HCT116 (cell line): ENCODE measurements around the gene WSCD2. TPM values are rescaled to one million over a fixed set of nuclear protein-coding genes. Genes with fewer than 3 reads are reported as not detected.

Experiments used
- ATAC-seq: fragments of 200-7000 bp; cut with Tn5 transposase; 2 replicates; pipeline ENCODE4 v1.9.1; 2020; ENCODE audit warnings: mild to moderate bottlenecking, moderate library complexity
- BruUV-seq: library from RNA; stranded (reverse); fragments of 400-500 nt; replicated peaks from 2 replicates; lab custom pipeline; 2021; lab: Mats Ljungman, UMichigan
- CTCF ChIA-PET: fragments of 300-600 bp; sonication (Branson Sonifier 250); formaldehyde crosslinking; loops from one replicate; lab custom pipeline; 2021; ENCODE audit warnings: antibody characterized with exemption; lab: Charles Lee
- POLR2A ChIA-PET: fragments of 300-600, 350-600 bp; sonication (Branson Sonifier 250); formaldehyde crosslinking; loops from one replicate; lab custom pipeline; 2021; ENCODE audit warnings: antibody characterized with exemption; lab: Charles Lee
- RAD21 ChIA-PET, 2 experiments: fragments of 300-600 bp; sonication (Branson Sonifier 250); formaldehyde crosslinking; loops; one replicate each; lab custom pipeline; 2023; ENCODE audit warnings: low total read pairs in 2 of 2; ENCODE audit not compliant: uncharacterized antibody in 2 of 2, unreplicated experiment in 2 of 2, low non-redundant PET in 1 of 2; lab: Charles Lee
- DNase-seq: peaks from one replicate; pipeline ENCODE4 v3.0.0-alpha.2; 2010; ENCODE audit warnings: low read depth, low spot score
- H2AFZ ChIP-seq: fragments of 200-600 bp; shearing (Covaris generic), sonication (generic); 2 replicates; pipeline ENCODE4 v1.6.1; 2017; ENCODE audit warnings: low read depth, mixed run types, mixed read lengths, antibody characterized with exemption, low read length; ENCODE audit not compliant: poor library complexity, severe bottlenecking
- H3K27ac ChIP-seq: 2 replicates; pipeline ENCODE4 v1.5.1; 2012; ENCODE audit warnings: low read depth, low read length
- H3K27me3 ChIP-seq: fragments of 200-600 bp; sonication (generic); 2 replicates; pipeline ENCODE4 v1.6.1; 2016; ENCODE audit warnings: mixed run types, low read length, mixed read lengths; ENCODE audit not compliant: insufficient read depth
- H3K36me3 ChIP-seq, 2 experiments: fragments of 200-500 bp in 1 of 2; fragments of 200-600 bp in 1 of 2; sonication (Bioruptor generic) in 1 of 2; sonication (generic) in 1 of 2; 2 replicates each; pipeline versions ENCODE4 v1.5.1 to v1.6.1; 2014 to 2016; ENCODE audit warnings: low read length in 2 of 2, inconsistent platforms in 1 of 2, mixed read lengths in 1 of 2, mixed run types in 1 of 2; ENCODE audit not compliant: insufficient read depth in 2 of 2, control insufficient read depth in 1 of 2
- H3K4me1 ChIP-seq, 2 experiments: fragments of 200-600 bp in 1 of 2; sonication (generic) in 1 of 2; 2 replicates each; pipeline versions ENCODE4 v1.5.1 to v1.6.1; 2012 to 2017; ENCODE audit warnings: low read length in 2 of 2, inconsistent platforms in 1 of 2, mild to moderate bottlenecking in 1 of 2, mixed read lengths in 1 of 2, mixed run types in 1 of 2, moderate library complexity in 1 of 2; ENCODE audit not compliant: insufficient read depth in 2 of 2, control insufficient read depth in 1 of 2
- H3K4me2 ChIP-seq: fragments of 200-600 bp; sonication (generic); 2 replicates; pipeline ENCODE4 v1.6.1; 2017; ENCODE audit warnings: mixed run types, low read length, mixed read lengths
- H3K4me3 ChIP-seq, 2 experiments: fragments of 200-600 bp in 1 of 2; sonication (generic) in 1 of 2; replicated peaks in 1 of 2; 2 replicates each; pipeline ENCODE4 v1.5.1; 2011 to 2016; ENCODE audit warnings: low read length in 2 of 2, control low read depth in 1 of 2, low read depth in 1 of 2, mild to moderate bottlenecking in 1 of 2, mixed read lengths in 1 of 2, mixed run types in 1 of 2
- H3K79me2 ChIP-seq: fragments of 200-600 bp; sonication (generic); 2 replicates; pipeline ENCODE4 v1.6.1; 2017; ENCODE audit warnings: mild to moderate bottlenecking, mixed run types, low read length, moderate library complexity, mixed read lengths; ENCODE audit not compliant: insufficient read depth
- H3K9ac ChIP-seq: fragments of 200-600 bp; sonication (generic); 2 replicates; pipeline ENCODE4 v1.6.1; 2016; ENCODE audit warnings: low read length, mixed read lengths
- H3K9me2 ChIP-seq: fragments of 200-600 bp; sonication (generic), shearing (Covaris generic); 2 replicates; pipeline ENCODE4 v1.6.1; 2017; ENCODE audit warnings: mixed run types, mild to moderate bottlenecking, moderate library complexity; ENCODE audit not compliant: insufficient read depth
- H3K9me3 ChIP-seq, 2 experiments: fragments of 200-500 bp in 1 of 2; fragments of 200-600 bp in 1 of 2; sonication (Bioruptor generic) in 1 of 2; sonication (generic) in 1 of 2; 2 replicates each; pipeline ENCODE4 v1.6.1; 2014 to 2017; ENCODE audit warnings: low read length in 2 of 2, mixed read lengths in 2 of 2, inconsistent platforms in 1 of 2, low read depth in 1 of 2, mild to moderate bottlenecking in 1 of 2, mixed run types in 1 of 2, moderate library complexity in 1 of 2; ENCODE audit not compliant: control insufficient read depth in 1 of 2, insufficient read depth in 1 of 2
- H4K20me1 ChIP-seq: fragments of 200-600 bp; sonication (generic), shearing (Covaris generic); 2 replicates; pipeline ENCODE4 v1.6.1; 2017; ENCODE audit warnings: mixed run types, mild to moderate bottlenecking, moderate library complexity; ENCODE audit not compliant: insufficient read depth
- CBX3 ChIP-seq: IDR thresholded peaks from 2 replicates; pipeline ENCODE4 v1.6.1; 2012; ENCODE audit warnings: low read depth
- EGR1 ChIP-seq: IDR thresholded peaks from 2 replicates; pipeline ENCODE4 v1.6.1; 2012; ENCODE audit warnings: low read depth
- FOSL1 ChIP-seq: IDR thresholded peaks from 2 replicates; pipeline ENCODE4 v1.6.1; 2012; ENCODE audit warnings: low read depth
- POLR2A ChIP-seq: IDR thresholded peaks from 2 replicates; pipeline ENCODE4 v1.7.0; 2011; ENCODE audit warnings: borderline replicate concordance; ENCODE audit not compliant: insufficient read depth, insufficient read length; ENCODE audit errors: extremely low read depth
- RAD21 ChIP-seq: IDR thresholded peaks from 2 replicates; pipeline ENCODE4 v1.6.1; 2012; ENCODE audit warnings: low read depth, mild to moderate bottlenecking
- SIN3A ChIP-seq: IDR thresholded peaks from 2 replicates; pipeline ENCODE4 v1.6.1; 2012; ENCODE audit warnings: low read depth
- YY1 ChIP-seq: IDR thresholded peaks from 2 replicates; pipeline ENCODE4 v1.6.1; 2011; ENCODE audit warnings: low read length, low read depth, moderate library complexity, mild to moderate bottlenecking; ENCODE audit not compliant: insufficient replicate concordance; ENCODE audit errors: extremely low read depth
- ZNF274 ChIP-seq: fragments of 200-500 bp; sonication (Bioruptor generic); IDR thresholded peaks from 2 replicates; pipeline ENCODE4 v1.6.1; 2014; ENCODE audit warnings: mild to moderate bottlenecking, low read depth, low read length, inconsistent platforms
- intact Hi-C: fragments of 100-400 bp; cut with micrococcal nuclease; formaldehyde crosslinking; loops from 2 replicates; pipeline ENCODE4 v1.10.0; 2022
- total RNA-seq: library from RNA; stranded (reverse); gene quantifications from one replicate; pipeline ENCODE4 v1.2.1, GENCODE V29; 2021; ENCODE audit not compliant: unreplicated experiment
- TF ChIP-seq, protein P1 (sequence below): IDR thresholded peaks from 2 replicates; pipeline ENCODE4 v1.6.1; 2012
- TF ChIP-seq, protein P2 (sequence below): IDR thresholded peaks from 2 replicates; pipeline ENCODE4 v1.6.1; 2012; ENCODE audit warnings: low read depth

The WSCD2 gene
- total RNA-seq, 1 experiment from 2014 or later, result 0.05 TPM

- DNase-seq, result no peak
These were observed 138.4 kb downstream of the WSCD2 start for GRCh38 chr12:108267450-108267849.

GRCh38 chr12:108268397-108268796 is 139.3 kb downstream of the WSCD2 start:
- intact Hi-C loops, result no loop called here
- DNase-seq, result no peak
- H3K79me2 ChIP-seq, result no peaks in the 10 kb centered on the region
- ChIA-PET RAD21 (no interaction called here), POLR2A (no interaction called here), CTCF (no interaction called here)
- H3K9me2 ChIP-seq, result no peaks in the 10 kb centered on the region
- H3K27ac ChIP-seq, result no peak overlapping the region
- H3K4me2 ChIP-seq, result no peak overlapping the region
- no peaks in the 10 kb centered on the region for H3K36me3 ChIP-seq
- H3K9ac ChIP-seq, result no peak overlapping the region
- no peaks in the 10 kb centered on the region for H4K20me1 ChIP-seq
- peaks cover 62% of the 10 kb centered on the region for H3K27me3 ChIP-seq
- H3K4me1 ChIP-seq, result no peaks in the 10 kb centered on the region
- H3K4me3 ChIP-seq, result no peak overlapping the region
- ATAC-seq, result no peak
- H3K9me3 ChIP-seq, result no peaks in the 10 kb centered on the region
- BruUV-seq, result no TSS peak
- no peak overlapping the region for H2AFZ ChIP-seq
- TF ChIP-seq, protein P1, sequence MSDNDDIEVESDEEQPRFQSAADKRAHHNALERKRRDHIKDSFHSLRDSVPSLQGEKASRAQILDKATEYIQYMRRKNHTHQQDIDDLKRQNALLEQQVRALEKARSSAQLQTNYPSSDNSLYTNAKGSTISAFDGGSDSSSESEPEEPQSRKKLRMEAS, result no peak
- TF ChIP-seq SIN3A (no peak), RAD21 (no peak), POLR2A (no peak), EGR1 (no peak), FOSL1 (no peak), ZNF274 (no peak), CBX3 (no peak), YY1 (no peak)
- TF ChIP-seq, protein P2, sequence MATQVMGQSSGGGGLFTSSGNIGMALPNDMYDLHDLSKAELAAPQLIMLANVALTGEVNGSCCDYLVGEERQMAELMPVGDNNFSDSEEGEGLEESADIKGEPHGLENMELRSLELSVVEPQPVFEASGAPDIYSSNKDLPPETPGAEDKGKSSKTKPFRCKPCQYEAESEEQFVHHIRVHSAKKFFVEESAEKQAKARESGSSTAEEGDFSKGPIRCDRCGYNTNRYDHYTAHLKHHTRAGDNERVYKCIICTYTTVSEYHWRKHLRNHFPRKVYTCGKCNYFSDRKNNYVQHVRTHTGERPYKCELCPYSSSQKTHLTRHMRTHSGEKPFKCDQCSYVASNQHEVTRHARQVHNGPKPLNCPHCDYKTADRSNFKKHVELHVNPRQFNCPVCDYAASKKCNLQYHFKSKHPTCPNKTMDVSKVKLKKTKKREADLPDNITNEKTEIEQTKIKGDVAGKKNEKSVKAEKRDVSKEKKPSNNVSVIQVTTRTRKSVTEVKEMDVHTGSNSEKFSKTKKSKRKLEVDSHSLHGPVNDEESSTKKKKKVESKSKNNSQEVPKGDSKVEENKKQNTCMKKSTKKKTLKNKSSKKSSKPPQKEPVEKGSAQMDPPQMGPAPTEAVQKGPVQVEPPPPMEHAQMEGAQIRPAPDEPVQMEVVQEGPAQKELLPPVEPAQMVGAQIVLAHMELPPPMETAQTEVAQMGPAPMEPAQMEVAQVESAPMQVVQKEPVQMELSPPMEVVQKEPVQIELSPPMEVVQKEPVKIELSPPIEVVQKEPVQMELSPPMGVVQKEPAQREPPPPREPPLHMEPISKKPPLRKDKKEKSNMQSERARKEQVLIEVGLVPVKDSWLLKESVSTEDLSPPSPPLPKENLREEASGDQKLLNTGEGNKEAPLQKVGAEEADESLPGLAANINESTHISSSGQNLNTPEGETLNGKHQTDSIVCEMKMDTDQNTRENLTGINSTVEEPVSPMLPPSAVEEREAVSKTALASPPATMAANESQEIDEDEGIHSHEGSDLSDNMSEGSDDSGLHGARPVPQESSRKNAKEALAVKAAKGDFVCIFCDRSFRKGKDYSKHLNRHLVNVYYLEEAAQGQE, result no peak

More at GRCh38 chr12:108267450-108267849, 138.4 kb downstream of the WSCD2 start:
- peaks cover 64% of the 10 kb centered on the region for H3K27me3 ChIP-seq
- H3K79me2 ChIP-seq, result no peaks in the 10 kb centered on the region
- no peak overlapping the region for H2AFZ ChIP-seq
- no peak overlapping the region for H3K9ac ChIP-seq
- no peak overlapping the region for H3K27ac ChIP-seq
- ChIA-PET RAD21 (no interaction called here), CTCF (no interaction called here), POLR2A (no interaction called here)
- intact Hi-C loops, result no loop called here
- no peaks in the 10 kb centered on the region for H3K9me3 ChIP-seq
- no TSS peak for BruUV-seq
- H3K4me2 ChIP-seq, result no peak overlapping the region
- H3K36me3 ChIP-seq, result no peaks in the 10 kb centered on the region
- H4K20me1 ChIP-seq, result no peaks in the 10 kb centered on the region
- H3K4me1 ChIP-seq, result no peaks in the 10 kb centered on the region
- H3K4me3 ChIP-seq, result no peak overlapping the region
- TF ChIP-seq, protein P1, result no peak
- TF ChIP-seq, protein P2, result peak; percentile 25
- no peaks in the 10 kb centered on the region for H3K9me2 ChIP-seq
- ATAC-seq, result no peak
